HL-60 (cell line): Measurements from ENCODE around the gene ADAMTS12.

Source experiments
- DNase-seq, 2 experiments: peaks; one replicate each; pipeline ENCODE4 v3.0.0-alpha.2; 2010 to 2020; ENCODE audit warnings: low read depth in 1 of 2, low spot score in 1 of 2
- H3K27ac ChIP-seq: fragments of 250-450 bp; sonication (Bioruptor Pico); replicated peaks from 2 replicates; pipeline ENCODE4 v1.5.1; 2020; ENCODE audit warnings: mild to moderate bottlenecking, moderate library complexity
- H3K27me3 ChIP-seq: fragments of 250-450 bp; sonication (Bioruptor Pico); 2 replicates; pipeline ENCODE4 v1.5.1; 2021; ENCODE audit warnings: mild to moderate bottlenecking, moderate library complexity; ENCODE audit not compliant: insufficient read depth, poor library complexity, severe bottlenecking
- H3K4me3 ChIP-seq: replicated peaks from 2 replicates; pipeline ENCODE4 v1.5.1; 2011; ENCODE audit warnings: mild to moderate bottlenecking, control low read depth, low read length; ENCODE audit not compliant: insufficient read depth
- GABPA ChIP-seq: IDR thresholded peaks from 2 replicates; pipeline ENCODE4 v1.6.1; 2012; ENCODE audit warnings: low read depth
- POLR2AphosphoS5 ChIP-seq: IDR thresholded peaks from 2 replicates; pipeline ENCODE4 v1.6.1; 2012; ENCODE audit warnings: low read depth
- SPI1 ChIP-seq: IDR thresholded peaks from 2 replicates; pipeline ENCODE4 v1.6.1; 2012; ENCODE audit warnings: low read depth, mild to moderate bottlenecking, borderline replicate concordance
- TF ChIP-seq, protein P1 (sequence below): IDR thresholded peaks from one replicate; pipeline ENCODE4 v1.5.1; 2011; ENCODE audit warnings: low read length, control low read depth, inconsistent platforms; ENCODE audit not compliant: insufficient read depth
- TF ChIP-seq, protein P2 (sequence below): IDR thresholded peaks from 2 replicates; pipeline ENCODE4 v1.6.1; 2012; ENCODE audit warnings: low read depth; ENCODE audit not compliant: insufficient replicate concordance

The ADAMTS12 gene

DNA sequence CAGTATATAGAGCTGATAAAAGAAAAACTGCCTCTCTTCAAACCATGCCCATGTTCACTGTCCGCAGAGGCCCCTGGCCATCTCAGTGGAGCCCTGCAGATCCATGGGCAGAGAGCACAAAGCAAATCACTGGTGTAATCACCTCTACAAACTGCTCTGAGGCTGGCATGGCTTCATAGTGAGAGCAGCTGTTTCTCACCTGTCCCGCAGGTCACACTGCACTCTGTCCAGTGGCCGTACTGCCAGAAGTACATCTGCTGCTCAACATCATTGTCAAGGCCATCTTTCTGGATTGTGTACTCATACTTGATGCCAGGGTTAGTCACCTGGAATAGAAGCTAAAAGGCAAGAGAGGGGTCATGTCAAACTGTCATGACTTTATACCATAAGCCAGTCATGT lies 277.8 kb downstream of the ADAMTS12 start:
- TF ChIP-seq SPI1 (no peak), POLR2AphosphoS5 (no peak), GABPA (no peak)
- TF ChIP-seq, protein P1, sequence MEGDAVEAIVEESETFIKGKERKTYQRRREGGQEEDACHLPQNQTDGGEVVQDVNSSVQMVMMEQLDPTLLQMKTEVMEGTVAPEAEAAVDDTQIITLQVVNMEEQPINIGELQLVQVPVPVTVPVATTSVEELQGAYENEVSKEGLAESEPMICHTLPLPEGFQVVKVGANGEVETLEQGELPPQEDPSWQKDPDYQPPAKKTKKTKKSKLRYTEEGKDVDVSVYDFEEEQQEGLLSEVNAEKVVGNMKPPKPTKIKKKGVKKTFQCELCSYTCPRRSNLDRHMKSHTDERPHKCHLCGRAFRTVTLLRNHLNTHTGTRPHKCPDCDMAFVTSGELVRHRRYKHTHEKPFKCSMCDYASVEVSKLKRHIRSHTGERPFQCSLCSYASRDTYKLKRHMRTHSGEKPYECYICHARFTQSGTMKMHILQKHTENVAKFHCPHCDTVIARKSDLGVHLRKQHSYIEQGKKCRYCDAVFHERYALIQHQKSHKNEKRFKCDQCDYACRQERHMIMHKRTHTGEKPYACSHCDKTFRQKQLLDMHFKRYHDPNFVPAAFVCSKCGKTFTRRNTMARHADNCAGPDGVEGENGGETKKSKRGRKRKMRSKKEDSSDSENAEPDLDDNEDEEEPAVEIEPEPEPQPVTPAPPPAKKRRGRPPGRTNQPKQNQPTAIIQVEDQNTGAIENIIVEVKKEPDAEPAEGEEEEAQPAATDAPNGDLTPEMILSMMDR: no peak
- TF ChIP-seq, protein P2, sequence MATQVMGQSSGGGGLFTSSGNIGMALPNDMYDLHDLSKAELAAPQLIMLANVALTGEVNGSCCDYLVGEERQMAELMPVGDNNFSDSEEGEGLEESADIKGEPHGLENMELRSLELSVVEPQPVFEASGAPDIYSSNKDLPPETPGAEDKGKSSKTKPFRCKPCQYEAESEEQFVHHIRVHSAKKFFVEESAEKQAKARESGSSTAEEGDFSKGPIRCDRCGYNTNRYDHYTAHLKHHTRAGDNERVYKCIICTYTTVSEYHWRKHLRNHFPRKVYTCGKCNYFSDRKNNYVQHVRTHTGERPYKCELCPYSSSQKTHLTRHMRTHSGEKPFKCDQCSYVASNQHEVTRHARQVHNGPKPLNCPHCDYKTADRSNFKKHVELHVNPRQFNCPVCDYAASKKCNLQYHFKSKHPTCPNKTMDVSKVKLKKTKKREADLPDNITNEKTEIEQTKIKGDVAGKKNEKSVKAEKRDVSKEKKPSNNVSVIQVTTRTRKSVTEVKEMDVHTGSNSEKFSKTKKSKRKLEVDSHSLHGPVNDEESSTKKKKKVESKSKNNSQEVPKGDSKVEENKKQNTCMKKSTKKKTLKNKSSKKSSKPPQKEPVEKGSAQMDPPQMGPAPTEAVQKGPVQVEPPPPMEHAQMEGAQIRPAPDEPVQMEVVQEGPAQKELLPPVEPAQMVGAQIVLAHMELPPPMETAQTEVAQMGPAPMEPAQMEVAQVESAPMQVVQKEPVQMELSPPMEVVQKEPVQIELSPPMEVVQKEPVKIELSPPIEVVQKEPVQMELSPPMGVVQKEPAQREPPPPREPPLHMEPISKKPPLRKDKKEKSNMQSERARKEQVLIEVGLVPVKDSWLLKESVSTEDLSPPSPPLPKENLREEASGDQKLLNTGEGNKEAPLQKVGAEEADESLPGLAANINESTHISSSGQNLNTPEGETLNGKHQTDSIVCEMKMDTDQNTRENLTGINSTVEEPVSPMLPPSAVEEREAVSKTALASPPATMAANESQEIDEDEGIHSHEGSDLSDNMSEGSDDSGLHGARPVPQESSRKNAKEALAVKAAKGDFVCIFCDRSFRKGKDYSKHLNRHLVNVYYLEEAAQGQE: no peak
- H3K4me3 ChIP-seq: no peak overlapping the region
- no peak for DNase-seq
- H3K27ac ChIP-seq: no peak overlapping the region
- H3K27me3 ChIP-seq: no peaks in the 10 kb centered on the region

DNA sequence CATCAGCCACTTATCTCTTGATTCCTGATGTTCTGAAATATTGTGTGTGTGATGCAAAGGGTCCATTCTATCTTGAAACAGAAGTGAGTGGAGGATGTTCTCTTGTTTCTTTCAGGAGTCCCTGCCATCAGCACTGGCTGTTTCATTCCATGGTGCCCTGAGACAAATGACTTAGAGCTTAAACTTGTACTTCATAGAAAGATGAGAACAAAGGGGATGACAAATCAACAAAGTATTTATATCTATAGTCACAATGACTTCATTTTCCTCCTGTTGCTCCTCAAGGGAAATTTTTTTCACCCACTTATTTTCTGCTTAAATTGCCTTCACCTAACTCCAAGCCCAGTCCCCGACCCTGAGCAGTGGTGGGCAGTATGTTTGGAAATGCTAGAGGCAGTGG lies 279.4 kb downstream of the ADAMTS12 start:
- Histone ChIP-seq H3K4me3 (no peak overlapping the region), H3K27me3 (no peaks in the 10 kb centered on the region), H3K27ac (no peak overlapping the region)
- no peak for DNase-seq
- no peak for TF ChIP-seq SPI1
- TF ChIP-seq, protein P1: no peak
- TF ChIP-seq, protein P2: no peak
- TF ChIP-seq POLR2AphosphoS5: no peak
- no peak for TF ChIP-seq GABPA

DNA sequence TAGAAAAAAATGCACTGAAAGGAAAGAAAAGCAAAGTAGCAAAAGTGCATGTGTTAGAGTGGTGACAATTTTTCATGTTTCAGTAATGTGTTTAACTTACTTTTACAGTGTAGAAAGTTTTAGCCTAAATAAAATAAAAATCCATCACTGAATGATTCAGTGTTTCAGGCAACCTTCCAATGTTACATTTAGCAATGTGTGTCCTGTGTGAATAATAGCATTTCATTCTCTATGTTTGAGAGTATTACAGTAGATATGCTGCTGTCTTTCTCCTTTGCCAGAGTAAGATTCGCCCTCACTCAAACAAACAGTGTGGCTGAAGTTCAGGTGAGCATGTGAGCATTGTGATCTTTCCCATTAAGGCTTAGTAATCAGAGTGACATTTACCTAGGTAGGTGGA lies 279.9 kb downstream of the ADAMTS12 start:
- Histone ChIP-seq H3K27me3 (no peaks in the 10 kb centered on the region), H3K27ac (no peak overlapping the region), H3K4me3 (no peak overlapping the region)
- DNase-seq: no peak
- TF ChIP-seq, protein P2: no peak
- no peak for TF ChIP-seq SPI1
- TF ChIP-seq GABPA: no peak
- TF ChIP-seq, protein P1: no peak
- no peak for TF ChIP-seq POLR2AphosphoS5
